H1 (cell line): ENCODE measurements around the gene ANXA8.
"Not testable (repeated sequence)": the region's sequence is repeated elsewhere in the genome, so short reads cannot be mapped to it uniquely, and the experiment has no call there.

ENCODE experiments used
- EZH2 ChIP-seq: fragments of 200-600 bp; sonication (generic); IDR thresholded peaks from 2 replicates; pipeline ENCODE4 v1.7.1; 2012; ENCODE audit warnings: low read depth, mild to moderate bottlenecking, moderate library complexity, low read length, inconsistent platforms; ENCODE audit not compliant: severe bottlenecking
- KDM5A ChIP-seq: fragments of 200-600 bp; IDR thresholded peaks from 2 replicates; pipeline ENCODE4 v1.7.1; 2012; ENCODE audit warnings: mild to moderate bottlenecking, low read length, inconsistent platforms, mixed read lengths
- RBBP5 ChIP-seq: IDR thresholded peaks from 2 replicates; pipeline ENCODE4 v1.7.1; 2012; ENCODE audit warnings: low read depth, mild to moderate bottlenecking, inconsistent platforms, low read length, moderate library complexity, borderline replicate concordance
- SRF ChIP-seq: IDR thresholded peaks from 2 replicates; pipeline ENCODE4 v1.6.1; 2011; ENCODE audit warnings: mild to moderate bottlenecking, low read depth, low read length, moderate library complexity
- TF ChIP-seq, protein P1 (sequence below), 3 experiments: IDR thresholded peaks; 1 replicate in 2 of 3; 2 replicates in 1 of 3; pipeline versions ENCODE4 v1.5.1 to v1.6.1; 2011; ENCODE audit warnings: low read length in 3 of 3, mild to moderate bottlenecking in 3 of 3, inconsistent platforms in 2 of 3, low read depth in 1 of 3, moderate library complexity in 1 of 3; ENCODE audit not compliant: insufficient read depth in 1 of 3; ENCODE audit errors: control extremely low read depth in 1 of 3

- not testable (repeated sequence) for TF ChIP-seq SRF, RBBP5, EZH2, KDM5A
- TF ChIP-seq, protein P1, sequence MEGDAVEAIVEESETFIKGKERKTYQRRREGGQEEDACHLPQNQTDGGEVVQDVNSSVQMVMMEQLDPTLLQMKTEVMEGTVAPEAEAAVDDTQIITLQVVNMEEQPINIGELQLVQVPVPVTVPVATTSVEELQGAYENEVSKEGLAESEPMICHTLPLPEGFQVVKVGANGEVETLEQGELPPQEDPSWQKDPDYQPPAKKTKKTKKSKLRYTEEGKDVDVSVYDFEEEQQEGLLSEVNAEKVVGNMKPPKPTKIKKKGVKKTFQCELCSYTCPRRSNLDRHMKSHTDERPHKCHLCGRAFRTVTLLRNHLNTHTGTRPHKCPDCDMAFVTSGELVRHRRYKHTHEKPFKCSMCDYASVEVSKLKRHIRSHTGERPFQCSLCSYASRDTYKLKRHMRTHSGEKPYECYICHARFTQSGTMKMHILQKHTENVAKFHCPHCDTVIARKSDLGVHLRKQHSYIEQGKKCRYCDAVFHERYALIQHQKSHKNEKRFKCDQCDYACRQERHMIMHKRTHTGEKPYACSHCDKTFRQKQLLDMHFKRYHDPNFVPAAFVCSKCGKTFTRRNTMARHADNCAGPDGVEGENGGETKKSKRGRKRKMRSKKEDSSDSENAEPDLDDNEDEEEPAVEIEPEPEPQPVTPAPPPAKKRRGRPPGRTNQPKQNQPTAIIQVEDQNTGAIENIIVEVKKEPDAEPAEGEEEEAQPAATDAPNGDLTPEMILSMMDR (IDR thresholded peaks at IDR 0.05; ENCODE audit: control extremely low read depth in 1 of 3, insufficient read depth in 1 of 3, low read depth in 1 of 3, low read length in 3 of 3), result not testable (repeated sequence)
These were observed 3.8 kb downstream of the ANXA8 start for GRCh38 chr10:47480133-47480532.
